ENCODE data around the gene GTSE1. TPM values are rescaled to one million over a fixed set of nuclear protein-coding genes. Genes with fewer than 3 reads are reported as not detected.

The GTSE1 gene
- total and polyA plus RNA-seq, 2 of the 13 experiments (the other 11 are each of a cell fraction or from before 2014, with no cell fraction given), result 10.7 to 13.5 TPM

DNA sequence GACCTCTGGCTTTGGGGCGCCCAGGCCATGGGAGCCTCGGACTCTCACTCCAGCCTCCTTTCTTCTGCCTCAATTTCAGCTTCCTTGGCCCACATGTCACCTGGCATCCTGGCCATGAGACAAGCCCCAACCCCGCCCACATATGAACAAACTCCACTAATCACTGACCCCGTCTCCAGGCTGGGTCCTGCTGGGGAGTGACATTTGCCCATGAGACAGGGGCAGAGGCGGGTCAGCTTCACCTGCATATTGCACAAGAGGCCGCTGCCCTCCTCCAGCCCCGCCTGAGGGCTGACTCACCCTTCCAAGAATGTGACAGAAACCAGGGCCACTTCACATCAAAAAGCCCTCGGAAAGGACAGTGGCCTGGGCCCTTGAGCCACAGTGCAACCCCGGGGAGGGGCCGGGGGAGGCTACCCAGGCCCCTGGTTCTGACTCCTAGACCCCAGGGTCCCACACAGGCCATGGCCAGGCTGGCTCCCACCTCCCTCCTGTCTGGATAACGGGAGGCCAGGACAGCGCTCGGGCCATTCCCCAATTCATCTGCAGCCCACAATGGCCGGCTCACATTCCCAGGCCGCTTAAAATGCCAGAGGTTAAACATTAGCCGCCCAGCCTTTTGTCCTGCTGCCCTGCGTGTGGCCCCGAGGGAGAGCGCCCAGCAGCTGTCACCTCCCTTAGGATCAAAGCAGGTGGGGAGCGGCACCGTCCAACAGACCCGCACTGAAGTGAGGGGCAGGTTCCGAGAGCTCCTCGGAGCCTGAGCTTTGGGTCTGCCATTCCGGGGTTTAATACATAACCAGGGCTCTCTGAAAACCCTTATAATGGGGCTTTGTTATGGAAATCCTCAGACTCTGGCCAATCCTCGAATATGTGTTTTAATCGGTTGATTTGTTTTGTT is 81.1 kb downstream of the GTSE1 start (continued):
- TF ChIP-seq, protein P1, sequence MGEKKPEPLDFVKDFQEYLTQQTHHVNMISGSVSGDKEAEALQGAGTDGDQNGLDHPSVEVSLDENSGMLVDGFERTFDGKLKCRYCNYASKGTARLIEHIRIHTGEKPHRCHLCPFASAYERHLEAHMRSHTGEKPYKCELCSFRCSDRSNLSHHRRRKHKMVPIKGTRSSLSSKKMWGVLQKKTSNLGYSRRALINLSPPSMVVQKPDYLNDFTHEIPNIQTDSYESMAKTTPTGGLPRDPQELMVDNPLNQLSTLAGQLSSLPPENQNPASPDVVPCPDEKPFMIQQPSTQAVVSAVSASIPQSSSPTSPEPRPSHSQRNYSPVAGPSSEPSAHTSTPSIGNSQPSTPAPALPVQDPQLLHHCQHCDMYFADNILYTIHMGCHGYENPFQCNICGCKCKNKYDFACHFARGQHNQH (CRISPR knock-in tag; IDR thresholded peaks at IDR 0.05), result peak; percentile 82; the same call in 1 of the 2 replicates
- TF ChIP-seq MIER2 (CRISPR knock-in tag; IDR thresholded peaks at IDR 0.05), result no peak; the same call in 1 of the 2 replicates
- TF ChIP-seq MEIS2 (CRISPR knock-in tag; IDR thresholded peaks at IDR 0.05), result peak; percentile 80
- no peak for TF ChIP-seq ZNF839 (CRISPR knock-in tag; IDR thresholded peaks at IDR 0.05; ENCODE audit: borderline replicate concordance)
- TF ChIP-seq ZNF17 (CRISPR knock-in tag; IDR thresholded peaks at IDR 0.05), result no peak
- TF ChIP-seq SMAD1 (CRISPR knock-in tag; IDR thresholded peaks at IDR 0.05; ENCODE audit: borderline replicate concordance, low read depth), result no peak
- peak; percentile 33; the same call in 1 of the 2 replicates for TF ChIP-seq ZNF629 (CRISPR knock-in tag; conservative IDR thresholded peaks at IDR 0.05)
- no peak for TF ChIP-seq ZNF83 (CRISPR knock-in tag; IDR thresholded peaks at IDR 0.05; ENCODE audit: borderline replicate concordance)
- no peak for TF ChIP-seq CCAR2 (optimal IDR thresholded peaks at IDR 0.05; ENCODE audit: low read depth, low read length)
- peak; percentile 18; the same call in 1 of the 2 replicates for TF ChIP-seq ZMYM4 (CRISPR knock-in tag; IDR thresholded peaks at IDR 0.05)
- TF ChIP-seq HOXA3 (CRISPR knock-in tag; IDR thresholded peaks at IDR 0.05), result peak; percentile 77; the same call in 1 of the 2 replicates
- TF ChIP-seq FOSL1 (CRISPR knock-in tag; IDR thresholded peaks at IDR 0.05; ENCODE audit: borderline replicate concordance), result peak; percentile 99
- TF ChIP-seq TRIM24 (CRISPR knock-in tag; IDR thresholded peaks at IDR 0.05), result no peak
- TF ChIP-seq JUND (CRISPR knock-in tag; IDR thresholded peaks at IDR 0.05), result peak; percentile 99
- TF ChIP-seq, protein P2, sequence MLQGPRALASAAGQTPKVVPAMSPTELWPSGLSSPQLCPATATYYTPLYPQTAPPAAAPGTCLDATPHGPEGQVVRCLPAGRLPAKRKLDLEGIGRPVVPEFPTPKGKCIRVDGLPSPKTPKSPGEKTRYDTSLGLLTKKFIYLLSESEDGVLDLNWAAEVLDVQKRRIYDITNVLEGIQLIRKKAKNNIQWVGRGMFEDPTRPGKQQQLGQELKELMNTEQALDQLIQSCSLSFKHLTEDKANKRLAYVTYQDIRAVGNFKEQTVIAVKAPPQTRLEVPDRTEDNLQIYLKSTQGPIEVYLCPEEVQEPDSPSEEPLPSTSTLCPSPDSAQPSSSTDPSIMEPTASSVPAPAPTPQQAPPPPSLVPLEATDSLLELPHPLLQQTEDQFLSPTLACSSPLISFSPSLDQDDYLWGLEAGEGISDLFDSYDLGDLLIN (CRISPR knock-in tag; IDR thresholded peaks at IDR 0.05; ENCODE audit: borderline replicate concordance), result peak; percentile 42; the same call in 1 of the 2 replicates
- TF ChIP-seq MED8 (CRISPR knock-in tag; IDR thresholded peaks at IDR 0.05; ENCODE audit: insufficient replicate concordance), result peak; percentile 81
- TF ChIP-seq, protein P3, sequence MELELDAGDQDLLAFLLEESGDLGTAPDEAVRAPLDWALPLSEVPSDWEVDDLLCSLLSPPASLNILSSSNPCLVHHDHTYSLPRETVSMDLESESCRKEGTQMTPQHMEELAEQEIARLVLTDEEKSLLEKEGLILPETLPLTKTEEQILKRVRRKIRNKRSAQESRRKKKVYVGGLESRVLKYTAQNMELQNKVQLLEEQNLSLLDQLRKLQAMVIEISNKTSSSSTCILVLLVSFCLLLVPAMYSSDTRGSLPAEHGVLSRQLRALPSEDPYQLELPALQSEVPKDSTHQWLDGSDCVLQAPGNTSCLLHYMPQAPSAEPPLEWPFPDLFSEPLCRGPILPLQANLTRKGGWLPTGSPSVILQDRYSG (CRISPR knock-in tag; IDR thresholded peaks at IDR 0.05), result no peak
- TF ChIP-seq, protein P4, sequence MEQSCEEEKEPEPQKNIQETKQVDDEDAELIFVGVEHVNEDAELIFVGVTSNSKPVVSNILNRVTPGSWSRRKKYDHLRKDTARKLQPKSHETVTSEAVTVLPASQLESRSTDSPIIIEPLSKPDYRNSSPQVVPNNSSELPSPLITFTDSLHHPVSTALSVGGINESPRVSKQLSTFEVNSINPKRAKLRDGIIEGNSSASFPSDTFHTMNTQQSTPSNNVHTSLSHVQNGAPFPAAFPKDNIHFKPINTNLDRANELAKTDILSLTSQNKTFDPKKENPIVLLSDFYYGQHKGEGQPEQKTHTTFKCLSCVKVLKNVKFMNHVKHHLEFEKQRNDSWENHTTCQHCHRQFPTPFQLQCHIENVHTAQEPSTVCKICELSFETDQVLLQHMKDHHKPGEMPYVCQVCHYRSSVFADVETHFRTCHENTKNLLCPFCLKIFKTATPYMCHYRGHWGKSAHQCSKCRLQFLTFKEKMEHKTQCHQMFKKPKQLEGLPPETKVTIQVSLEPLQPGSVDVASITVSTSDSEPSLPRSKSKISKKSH (CRISPR knock-in tag; IDR thresholded peaks at IDR 0.05; ENCODE audit: borderline replicate concordance), result no peak
- peak; percentile 93; the same call in 1 of the 2 replicates for TF ChIP-seq ZNF788 (CRISPR knock-in tag; IDR thresholded peaks at IDR 0.05; ENCODE audit: borderline replicate concordance)
- TF ChIP-seq, protein P5, sequence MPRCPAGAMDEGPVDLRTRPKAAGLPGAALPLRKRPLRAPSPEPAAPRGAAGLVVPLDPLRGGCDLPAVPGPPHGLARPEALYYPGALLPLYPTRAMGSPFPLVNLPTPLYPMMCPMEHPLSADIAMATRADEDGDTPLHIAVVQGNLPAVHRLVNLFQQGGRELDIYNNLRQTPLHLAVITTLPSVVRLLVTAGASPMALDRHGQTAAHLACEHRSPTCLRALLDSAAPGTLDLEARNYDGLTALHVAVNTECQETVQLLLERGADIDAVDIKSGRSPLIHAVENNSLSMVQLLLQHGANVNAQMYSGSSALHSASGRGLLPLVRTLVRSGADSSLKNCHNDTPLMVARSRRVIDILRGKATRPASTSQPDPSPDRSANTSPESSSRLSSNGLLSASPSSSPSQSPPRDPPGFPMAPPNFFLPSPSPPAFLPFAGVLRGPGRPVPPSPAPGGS (CRISPR knock-in tag; IDR thresholded peaks at IDR 0.05), result peak; percentile 35; the same call in 1 of the 2 replicates
- TF ChIP-seq HOXA9 (CRISPR knock-in tag; IDR thresholded peaks at IDR 0.05; ENCODE audit: borderline replicate concordance), result no peak
- peak; percentile 88 for TF ChIP-seq TCF7 (IDR thresholded peaks at IDR 0.05; ENCODE audit: low read depth)

All from HepG2 (cell line).